HCT116 (cell line): ENCODE results near the gene SHF. TPM values are rescaled to one million over a fixed set of nuclear protein-coding genes. Genes with fewer than 3 reads are reported as not detected.

Experiments used
- ATAC-seq: fragments of 200-7000 bp; cut with Tn5 transposase; 2 replicates; pipeline ENCODE4 v1.9.1; 2020; ENCODE audit warnings: mild to moderate bottlenecking, moderate library complexity
- BruUV-seq: library from RNA; stranded (reverse); fragments of 400-500 nt; replicated peaks from 2 replicates; lab custom pipeline; 2021; lab: Mats Ljungman, UMichigan
- CTCF ChIA-PET: fragments of 300-600 bp; sonication (Branson Sonifier 250); formaldehyde crosslinking; loops from one replicate; lab custom pipeline; 2021; ENCODE audit warnings: antibody characterized with exemption; lab: Charles Lee
- POLR2A ChIA-PET: fragments of 300-600, 350-600 bp; sonication (Branson Sonifier 250); formaldehyde crosslinking; loops from one replicate; lab custom pipeline; 2021; ENCODE audit warnings: antibody characterized with exemption; lab: Charles Lee
- RAD21 ChIA-PET, 2 experiments: fragments of 300-600 bp; sonication (Branson Sonifier 250); formaldehyde crosslinking; loops; one replicate each; lab custom pipeline; 2023; ENCODE audit warnings: low total read pairs in 2 of 2; ENCODE audit not compliant: uncharacterized antibody in 2 of 2, unreplicated experiment in 2 of 2, low non-redundant PET in 1 of 2; lab: Charles Lee
- DNase-seq: peaks from one replicate; pipeline ENCODE4 v3.0.0-alpha.2; 2010; ENCODE audit warnings: low read depth, low spot score
- H2AFZ ChIP-seq: fragments of 200-600 bp; shearing (Covaris generic), sonication (generic); 2 replicates; pipeline ENCODE4 v1.6.1; 2017; ENCODE audit warnings: low read depth, mixed run types, mixed read lengths, antibody characterized with exemption, low read length; ENCODE audit not compliant: poor library complexity, severe bottlenecking
- H3K27ac ChIP-seq: 2 replicates; pipeline ENCODE4 v1.5.1; 2012; ENCODE audit warnings: low read depth, low read length
- H3K27me3 ChIP-seq: fragments of 200-600 bp; sonication (generic); 2 replicates; pipeline ENCODE4 v1.6.1; 2016; ENCODE audit warnings: mixed run types, low read length, mixed read lengths; ENCODE audit not compliant: insufficient read depth
- H3K36me3 ChIP-seq, 2 experiments: fragments of 200-500 bp in 1 of 2; fragments of 200-600 bp in 1 of 2; sonication (Bioruptor generic) in 1 of 2; sonication (generic) in 1 of 2; 2 replicates each; pipeline versions ENCODE4 v1.5.1 to v1.6.1; 2014 to 2016; ENCODE audit warnings: low read length in 2 of 2, inconsistent platforms in 1 of 2, mixed read lengths in 1 of 2, mixed run types in 1 of 2; ENCODE audit not compliant: insufficient read depth in 2 of 2, control insufficient read depth in 1 of 2
- H3K4me1 ChIP-seq, 2 experiments: fragments of 200-600 bp in 1 of 2; sonication (generic) in 1 of 2; 2 replicates each; pipeline versions ENCODE4 v1.5.1 to v1.6.1; 2012 to 2017; ENCODE audit warnings: low read length in 2 of 2, inconsistent platforms in 1 of 2, mild to moderate bottlenecking in 1 of 2, mixed read lengths in 1 of 2, mixed run types in 1 of 2, moderate library complexity in 1 of 2; ENCODE audit not compliant: insufficient read depth in 2 of 2, control insufficient read depth in 1 of 2
- H3K4me2 ChIP-seq: fragments of 200-600 bp; sonication (generic); 2 replicates; pipeline ENCODE4 v1.6.1; 2017; ENCODE audit warnings: mixed run types, low read length, mixed read lengths
- H3K4me3 ChIP-seq, 2 experiments: fragments of 200-600 bp in 1 of 2; sonication (generic) in 1 of 2; replicated peaks in 1 of 2; 2 replicates each; pipeline ENCODE4 v1.5.1; 2011 to 2016; ENCODE audit warnings: low read length in 2 of 2, control low read depth in 1 of 2, low read depth in 1 of 2, mild to moderate bottlenecking in 1 of 2, mixed read lengths in 1 of 2, mixed run types in 1 of 2
- H3K79me2 ChIP-seq: fragments of 200-600 bp; sonication (generic); 2 replicates; pipeline ENCODE4 v1.6.1; 2017; ENCODE audit warnings: mild to moderate bottlenecking, mixed run types, low read length, moderate library complexity, mixed read lengths; ENCODE audit not compliant: insufficient read depth
- H3K9ac ChIP-seq: fragments of 200-600 bp; sonication (generic); 2 replicates; pipeline ENCODE4 v1.6.1; 2016; ENCODE audit warnings: low read length, mixed read lengths
- H3K9me2 ChIP-seq: fragments of 200-600 bp; sonication (generic), shearing (Covaris generic); 2 replicates; pipeline ENCODE4 v1.6.1; 2017; ENCODE audit warnings: mixed run types, mild to moderate bottlenecking, moderate library complexity; ENCODE audit not compliant: insufficient read depth
- H3K9me3 ChIP-seq, 2 experiments: fragments of 200-500 bp in 1 of 2; fragments of 200-600 bp in 1 of 2; sonication (Bioruptor generic) in 1 of 2; sonication (generic) in 1 of 2; 2 replicates each; pipeline ENCODE4 v1.6.1; 2014 to 2017; ENCODE audit warnings: low read length in 2 of 2, mixed read lengths in 2 of 2, inconsistent platforms in 1 of 2, low read depth in 1 of 2, mild to moderate bottlenecking in 1 of 2, mixed run types in 1 of 2, moderate library complexity in 1 of 2; ENCODE audit not compliant: control insufficient read depth in 1 of 2, insufficient read depth in 1 of 2
- H4K20me1 ChIP-seq: fragments of 200-600 bp; sonication (generic), shearing (Covaris generic); 2 replicates; pipeline ENCODE4 v1.6.1; 2017; ENCODE audit warnings: mixed run types, mild to moderate bottlenecking, moderate library complexity; ENCODE audit not compliant: insufficient read depth
- ATF3 ChIP-seq: IDR thresholded peaks from 2 replicates; pipeline ENCODE4 v1.6.1; 2012
- CBX3 ChIP-seq: IDR thresholded peaks from 2 replicates; pipeline ENCODE4 v1.6.1; 2012; ENCODE audit warnings: low read depth
- CEBPB ChIP-seq: IDR thresholded peaks from 2 replicates; pipeline ENCODE4 v1.6.1; 2012; ENCODE audit warnings: low read depth
- EGR1 ChIP-seq: IDR thresholded peaks from 2 replicates; pipeline ENCODE4 v1.6.1; 2012; ENCODE audit warnings: low read depth
- ELF1 ChIP-seq: IDR thresholded peaks from 2 replicates; pipeline ENCODE4 v1.6.1; 2012; ENCODE audit warnings: low read depth, borderline replicate concordance
- EZH2 ChIP-seq: fragments of 200-600 bp; sonication (generic); IDR thresholded peaks from 2 replicates; pipeline ENCODE4 v1.6.1; 2017; ENCODE audit warnings: antibody characterized with exemption, mixed run types
- EZH2phosphoT487 ChIP-seq: fragments of 200-600 bp; IDR thresholded peaks from 2 replicates; pipeline ENCODE4 v1.6.1; 2018; ENCODE audit warnings: antibody characterized with exemption, borderline replicate concordance
- JUND ChIP-seq: IDR thresholded peaks from 2 replicates; pipeline ENCODE4 v1.6.1; 2012
- MAX ChIP-seq: IDR thresholded peaks from 2 replicates; pipeline ENCODE4 v1.6.1; 2012
- POLR2AphosphoS5 ChIP-seq: IDR thresholded peaks from 2 replicates; pipeline ENCODE4 v1.6.1; 2011; ENCODE audit warnings: mild to moderate bottlenecking, low read depth, low read length, moderate library complexity
- RAD21 ChIP-seq: IDR thresholded peaks from 2 replicates; pipeline ENCODE4 v1.6.1; 2012; ENCODE audit warnings: low read depth, mild to moderate bottlenecking
- SIN3A ChIP-seq: IDR thresholded peaks from 2 replicates; pipeline ENCODE4 v1.6.1; 2012; ENCODE audit warnings: low read depth
- SP1 ChIP-seq: IDR thresholded peaks from 2 replicates; pipeline ENCODE4 v1.6.1; 2012; ENCODE audit warnings: low read depth
- SRF ChIP-seq: IDR thresholded peaks from 2 replicates; pipeline ENCODE4 v1.6.1; 2012; ENCODE audit warnings: low read depth
- YY1 ChIP-seq: IDR thresholded peaks from 2 replicates; pipeline ENCODE4 v1.6.1; 2011; ENCODE audit warnings: low read length, low read depth, moderate library complexity, mild to moderate bottlenecking; ENCODE audit not compliant: insufficient replicate concordance; ENCODE audit errors: extremely low read depth
- ZBTB33 ChIP-seq: IDR thresholded peaks from 2 replicates; pipeline ENCODE4 v1.6.1; 2011; ENCODE audit warnings: mild to moderate bottlenecking, low read length, moderate library complexity; ENCODE audit not compliant: insufficient replicate concordance; ENCODE audit errors: extremely low read depth
- ZFX ChIP-seq: fragments of 450-650 bp; IDR thresholded peaks from 2 replicates; pipeline ENCODE4 v1.6.1; 2017
- intact Hi-C: fragments of 100-400 bp; cut with micrococcal nuclease; formaldehyde crosslinking; loops from 2 replicates; pipeline ENCODE4 v1.10.0; 2022
- total RNA-seq: library from RNA; stranded (reverse); gene quantifications from one replicate; pipeline ENCODE4 v1.2.1, GENCODE V29; 2021; ENCODE audit not compliant: unreplicated experiment
- TF ChIP-seq, protein P1 (sequence below), 3 experiments: fragments of 200-600 bp in 1 of 3; sonication (generic) in 1 of 3; IDR thresholded peaks in 2 of 3; conservative IDR thresholded peaks in 1 of 3; 2 replicates each; pipeline ENCODE4 v1.5.1; 2012 to 2017; ENCODE audit warnings: low read depth in 2 of 3, low read length in 2 of 3, antibody characterized with exemption in 1 of 3, borderline replicate concordance in 1 of 3, control low read depth in 1 of 3, mild to moderate bottlenecking in 1 of 3, mixed read lengths in 1 of 3, mixed run types in 1 of 3, moderate library complexity in 1 of 3; ENCODE audit not compliant: insufficient read depth in 1 of 3
- TF ChIP-seq, protein P2 (sequence below): IDR thresholded peaks from 2 replicates; pipeline ENCODE4 v1.6.1; 2012; ENCODE audit warnings: low read depth

Gene SHF
- total RNA-seq, 1 experiment from 2014 or later = 2.6 TPM

- no peak overlapping the region for H2AFZ ChIP-seq
- H4K20me1 ChIP-seq = no peaks in the 10 kb centered on the region
- no peaks in the 10 kb centered on the region for H3K27me3 ChIP-seq
- intact Hi-C loops = loop anchor here (10.0 kb wide), 1 partner anchor 156 kb away; no protein-coding TSS in a partner anchor
- no TSS peak for BruUV-seq
- ChIA-PET RAD21 (no interaction called here), POLR2A (no interaction called here), CTCF (interaction anchor here (0.9 to 1.3 kb wide), 2 partner anchors 10 to 43 kb away, joined by 3 to 4 read pairs; partner anchors contain the start of genes DUOX1 and DUOXA1)
- DNase-seq (no peak), ATAC-seq (no peak)
- no peaks in the 10 kb centered on the region for H3K36me3 ChIP-seq
- no peaks in the 10 kb centered on the region for H3K9me2 ChIP-seq
- H3K4me1 ChIP-seq = peaks cover 2 to 16% of the 10 kb centered on the region in 2 experiments; a peak in 3 of 4 replicates
- H3K9me3 ChIP-seq = no peaks in the 10 kb centered on the region
- no peak overlapping the region for H3K27ac ChIP-seq
- no peak overlapping the region for H3K4me3 ChIP-seq
- H3K79me2 ChIP-seq = no peaks in the 10 kb centered on the region
- no peak overlapping the region for H3K9ac ChIP-seq
- H3K4me2 ChIP-seq = no peak overlapping the region
- TF ChIP-seq SP1 = no peak
- TF ChIP-seq EZH2 = no peak
- no peak for TF ChIP-seq YY1
- no peak for TF ChIP-seq JUND
- TF ChIP-seq SIN3A = no peak
- TF ChIP-seq ZBTB33 = no peak
- TF ChIP-seq RAD21 = no peak
- no peak for TF ChIP-seq POLR2AphosphoS5
- TF ChIP-seq, protein P1, sequence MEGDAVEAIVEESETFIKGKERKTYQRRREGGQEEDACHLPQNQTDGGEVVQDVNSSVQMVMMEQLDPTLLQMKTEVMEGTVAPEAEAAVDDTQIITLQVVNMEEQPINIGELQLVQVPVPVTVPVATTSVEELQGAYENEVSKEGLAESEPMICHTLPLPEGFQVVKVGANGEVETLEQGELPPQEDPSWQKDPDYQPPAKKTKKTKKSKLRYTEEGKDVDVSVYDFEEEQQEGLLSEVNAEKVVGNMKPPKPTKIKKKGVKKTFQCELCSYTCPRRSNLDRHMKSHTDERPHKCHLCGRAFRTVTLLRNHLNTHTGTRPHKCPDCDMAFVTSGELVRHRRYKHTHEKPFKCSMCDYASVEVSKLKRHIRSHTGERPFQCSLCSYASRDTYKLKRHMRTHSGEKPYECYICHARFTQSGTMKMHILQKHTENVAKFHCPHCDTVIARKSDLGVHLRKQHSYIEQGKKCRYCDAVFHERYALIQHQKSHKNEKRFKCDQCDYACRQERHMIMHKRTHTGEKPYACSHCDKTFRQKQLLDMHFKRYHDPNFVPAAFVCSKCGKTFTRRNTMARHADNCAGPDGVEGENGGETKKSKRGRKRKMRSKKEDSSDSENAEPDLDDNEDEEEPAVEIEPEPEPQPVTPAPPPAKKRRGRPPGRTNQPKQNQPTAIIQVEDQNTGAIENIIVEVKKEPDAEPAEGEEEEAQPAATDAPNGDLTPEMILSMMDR (IDR thresholded peaks at IDR 0.05 in 2 of 3, conservative IDR thresholded peaks at IDR 0.05 in 1 of 3; ENCODE audit: borderline replicate concordance in 1 of 3, insufficient read depth in 1 of 3, low read depth in 2 of 3, low read length in 2 of 3) = no peak
- no peak for TF ChIP-seq CEBPB
- no peak for TF ChIP-seq EZH2phosphoT487
- TF ChIP-seq EGR1 = no peak
- TF ChIP-seq MAX = no peak
- no peak for TF ChIP-seq ATF3
- TF ChIP-seq, protein P2, sequence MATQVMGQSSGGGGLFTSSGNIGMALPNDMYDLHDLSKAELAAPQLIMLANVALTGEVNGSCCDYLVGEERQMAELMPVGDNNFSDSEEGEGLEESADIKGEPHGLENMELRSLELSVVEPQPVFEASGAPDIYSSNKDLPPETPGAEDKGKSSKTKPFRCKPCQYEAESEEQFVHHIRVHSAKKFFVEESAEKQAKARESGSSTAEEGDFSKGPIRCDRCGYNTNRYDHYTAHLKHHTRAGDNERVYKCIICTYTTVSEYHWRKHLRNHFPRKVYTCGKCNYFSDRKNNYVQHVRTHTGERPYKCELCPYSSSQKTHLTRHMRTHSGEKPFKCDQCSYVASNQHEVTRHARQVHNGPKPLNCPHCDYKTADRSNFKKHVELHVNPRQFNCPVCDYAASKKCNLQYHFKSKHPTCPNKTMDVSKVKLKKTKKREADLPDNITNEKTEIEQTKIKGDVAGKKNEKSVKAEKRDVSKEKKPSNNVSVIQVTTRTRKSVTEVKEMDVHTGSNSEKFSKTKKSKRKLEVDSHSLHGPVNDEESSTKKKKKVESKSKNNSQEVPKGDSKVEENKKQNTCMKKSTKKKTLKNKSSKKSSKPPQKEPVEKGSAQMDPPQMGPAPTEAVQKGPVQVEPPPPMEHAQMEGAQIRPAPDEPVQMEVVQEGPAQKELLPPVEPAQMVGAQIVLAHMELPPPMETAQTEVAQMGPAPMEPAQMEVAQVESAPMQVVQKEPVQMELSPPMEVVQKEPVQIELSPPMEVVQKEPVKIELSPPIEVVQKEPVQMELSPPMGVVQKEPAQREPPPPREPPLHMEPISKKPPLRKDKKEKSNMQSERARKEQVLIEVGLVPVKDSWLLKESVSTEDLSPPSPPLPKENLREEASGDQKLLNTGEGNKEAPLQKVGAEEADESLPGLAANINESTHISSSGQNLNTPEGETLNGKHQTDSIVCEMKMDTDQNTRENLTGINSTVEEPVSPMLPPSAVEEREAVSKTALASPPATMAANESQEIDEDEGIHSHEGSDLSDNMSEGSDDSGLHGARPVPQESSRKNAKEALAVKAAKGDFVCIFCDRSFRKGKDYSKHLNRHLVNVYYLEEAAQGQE = no peak
- no peak for TF ChIP-seq ZFX
- TF ChIP-seq CBX3 = no peak
- no peak for TF ChIP-seq ELF1
- no peak for TF ChIP-seq SRF
These were observed 67.4 kb downstream of the SHF start for GRCh38 chr15:45120081-45120972.
